Fibroblast of skin of right biceps (primary cell): Measurements from ENCODE around the gene FUT7.

Experiments used
- DNase-seq: peaks from one replicate; pipeline ENCODE4 v3.0.0-alpha.2; 2013

Gene FUT7

DNA sequence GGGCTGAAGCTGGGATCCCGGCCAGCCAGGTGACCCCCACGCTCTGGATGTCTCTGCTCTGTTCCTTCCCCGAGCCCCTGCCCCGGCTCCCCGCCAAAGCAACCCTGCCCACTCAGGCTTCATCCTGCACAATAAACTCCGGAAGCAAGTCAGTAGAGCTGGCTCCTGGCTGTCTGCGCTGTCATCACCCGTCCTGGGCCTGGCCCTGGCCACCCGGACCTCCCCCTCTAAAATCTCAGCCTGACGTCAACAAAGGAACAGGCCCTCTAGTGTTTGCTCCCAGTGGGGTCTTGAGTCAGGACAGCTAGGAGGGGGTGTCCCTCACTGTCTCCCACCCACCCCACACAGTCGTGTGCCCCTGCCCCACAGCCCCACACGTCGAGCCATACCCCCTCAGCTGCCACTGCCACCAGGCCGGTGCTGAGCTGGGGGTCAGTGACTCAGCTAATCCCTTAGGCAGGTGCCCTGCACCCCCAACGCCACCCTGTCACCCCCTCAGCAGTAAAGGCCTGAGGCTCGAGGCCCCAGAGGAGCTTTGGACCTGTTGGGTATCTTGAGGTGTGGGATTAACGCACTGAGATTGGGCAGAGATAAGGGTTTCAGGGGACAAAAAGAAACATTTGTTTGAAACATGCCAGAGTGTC is 50.2 kb downstream of the FUT7 start:
- peak; percentile 14 for DNase-seq

DNA sequence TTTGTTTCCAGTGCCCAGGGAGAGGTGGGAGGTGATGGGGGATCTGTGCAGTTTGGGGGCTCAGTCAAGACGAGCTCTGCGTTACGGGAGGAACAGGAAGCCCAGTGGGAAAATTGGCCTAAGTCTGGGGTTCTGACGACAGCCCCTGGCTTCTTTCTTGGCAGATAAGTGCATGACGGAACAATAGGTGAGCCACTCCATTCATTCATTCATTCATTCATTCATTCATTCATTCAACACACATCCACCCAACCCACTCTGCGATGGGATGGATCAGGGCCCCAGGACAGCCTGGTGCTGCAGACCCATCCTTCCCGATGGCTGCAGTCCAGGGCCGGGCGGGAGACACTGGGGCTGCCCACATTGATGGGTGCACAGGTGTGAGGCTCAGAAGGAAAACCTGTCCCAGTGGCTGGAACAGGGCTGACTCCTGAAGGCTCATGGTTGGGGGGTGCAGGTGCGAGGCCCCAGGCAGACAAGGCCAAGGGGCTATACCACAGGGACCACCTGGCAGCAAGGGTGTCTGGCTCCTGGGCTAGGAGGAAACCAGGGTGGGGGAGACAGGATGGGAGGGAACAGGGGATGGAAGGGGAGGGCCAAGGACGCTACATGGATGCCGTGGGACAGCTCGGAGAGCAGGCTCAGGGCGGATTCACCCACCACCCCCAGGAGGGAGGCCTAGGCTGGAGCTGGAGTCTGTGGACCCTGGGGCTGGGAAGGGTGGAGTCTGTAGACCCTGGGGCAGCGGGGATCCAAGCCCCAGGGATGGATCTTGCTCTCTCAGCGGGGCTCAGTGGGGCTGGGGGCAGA is 51.0 kb downstream of the FUT7 start:
- DNase-seq = no peak
